ENCODE data around the gene C17orf67. TPM values are rescaled to one million over a fixed set of nuclear protein-coding genes. Genes with fewer than 3 reads are reported as not detected.

Gene C17orf67
- total RNA-seq, 1 donor: 0.86 TPM

- no peak for DNase-seq (ENCODE audit: low read depth)
- TF ChIP-seq CTCF (IDR thresholded peaks at IDR 0.05; ENCODE audit: insufficient read depth, low read depth, low read length): no peak
- no peak overlapping the region for H3K4me3 ChIP-seq (ENCODE audit: low read depth, low read length)
Observed at GRCh38 chr17:56810343-56810742, 23.4 kb downstream of the C17orf67 start.

- no peak overlapping the region for H3K4me3 ChIP-seq (ENCODE audit: low read depth, low read length)
- TF ChIP-seq CTCF (IDR thresholded peaks at IDR 0.05; ENCODE audit: insufficient read depth, low read depth, low read length): no peak
- no peak for DNase-seq (ENCODE audit: low read depth)
Observed at GRCh38 chr17:56809820-56810179, 23.9 kb downstream of the C17orf67 start.

GRCh38 chr17:56809106-56809819 lies 24.5 kb downstream of the C17orf67 start:
- no peak for TF ChIP-seq CTCF (IDR thresholded peaks at IDR 0.05; ENCODE audit: insufficient read depth, low read depth, low read length)
- no peak for DNase-seq (ENCODE audit: low read depth)
- no peak overlapping the region for H3K4me3 ChIP-seq (ENCODE audit: low read depth, low read length)

GRCh38 chr17:56808503-56808902 lies 25.2 kb downstream of the C17orf67 start:
- no peak for TF ChIP-seq CTCF (IDR thresholded peaks at IDR 0.05; ENCODE audit: insufficient read depth, low read depth, low read length)
- H3K4me3 ChIP-seq (ENCODE audit: low read depth, low read length): no peak overlapping the region
- no peak for DNase-seq (ENCODE audit: low read depth)

- no peak overlapping the region for H3K4me3 ChIP-seq (ENCODE audit: low read depth, low read length)
- TF ChIP-seq CTCF (IDR thresholded peaks at IDR 0.05; ENCODE audit: insufficient read depth, low read depth, low read length): no peak
- no peak for DNase-seq (ENCODE audit: low read depth)
Observed at GRCh38 chr17:56807723-56808122, 26.0 kb downstream of the C17orf67 start.

GRCh38 chr17:56806949-56807348 lies 26.8 kb downstream of the C17orf67 start:
- no peak overlapping the region for H3K4me3 ChIP-seq (ENCODE audit: low read depth, low read length)
- TF ChIP-seq CTCF (IDR thresholded peaks at IDR 0.05; ENCODE audit: insufficient read depth, low read depth, low read length): no peak
- DNase-seq (ENCODE audit: low read depth): no peak

- TF ChIP-seq CTCF (IDR thresholded peaks at IDR 0.05; ENCODE audit: insufficient read depth, low read depth, low read length): no peak
- no peak for DNase-seq (ENCODE audit: low read depth)
- H3K4me3 ChIP-seq (ENCODE audit: low read depth, low read length): no peak overlapping the region
Observed at GRCh38 chr17:56804454-56804853, 29.3 kb downstream of the C17orf67 start.

All from fibroblast of villous mesenchyme (primary cell).